ENCODE measurements around the gene TSC2. TPM values are rescaled to one million over a fixed set of nuclear protein-coding genes. Genes with fewer than 3 reads are reported as not detected.

TSC2 gene
- total RNA-seq, 1 experiment from 2014 or later, result 31.2 TPM

- DNase-seq (ENCODE audit: low read depth), result no peak
Measured at GRCh38 chr16:2030036-2030435, 17.7 kb upstream of the TSC2 start.

- DNase-seq (ENCODE audit: low read depth), result no peak
Measured at GRCh38 chr16:2031081-2031577, 16.7 kb upstream of the TSC2 start.

- peak; percentile 73 for DNase-seq (ENCODE audit: low read depth)
Measured at GRCh38 chr16:2032285-2033056, 15.3 kb upstream of the TSC2 start.

GRCh38 chr16:2033057-2033908 lies 14.5 kb upstream of the TSC2 start:
- DNase-seq (ENCODE audit: low read depth), result peak; percentile 90

- peak; percentile 30 for DNase-seq (ENCODE audit: low read depth)
Measured at GRCh38 chr16:2033909-2034695, 13.7 kb upstream of the TSC2 start.

GRCh38 chr16:2034696-2035430 lies 12.9 kb upstream of the TSC2 start:
- DNase-seq (ENCODE audit: low read depth), result no peak

DNA sequence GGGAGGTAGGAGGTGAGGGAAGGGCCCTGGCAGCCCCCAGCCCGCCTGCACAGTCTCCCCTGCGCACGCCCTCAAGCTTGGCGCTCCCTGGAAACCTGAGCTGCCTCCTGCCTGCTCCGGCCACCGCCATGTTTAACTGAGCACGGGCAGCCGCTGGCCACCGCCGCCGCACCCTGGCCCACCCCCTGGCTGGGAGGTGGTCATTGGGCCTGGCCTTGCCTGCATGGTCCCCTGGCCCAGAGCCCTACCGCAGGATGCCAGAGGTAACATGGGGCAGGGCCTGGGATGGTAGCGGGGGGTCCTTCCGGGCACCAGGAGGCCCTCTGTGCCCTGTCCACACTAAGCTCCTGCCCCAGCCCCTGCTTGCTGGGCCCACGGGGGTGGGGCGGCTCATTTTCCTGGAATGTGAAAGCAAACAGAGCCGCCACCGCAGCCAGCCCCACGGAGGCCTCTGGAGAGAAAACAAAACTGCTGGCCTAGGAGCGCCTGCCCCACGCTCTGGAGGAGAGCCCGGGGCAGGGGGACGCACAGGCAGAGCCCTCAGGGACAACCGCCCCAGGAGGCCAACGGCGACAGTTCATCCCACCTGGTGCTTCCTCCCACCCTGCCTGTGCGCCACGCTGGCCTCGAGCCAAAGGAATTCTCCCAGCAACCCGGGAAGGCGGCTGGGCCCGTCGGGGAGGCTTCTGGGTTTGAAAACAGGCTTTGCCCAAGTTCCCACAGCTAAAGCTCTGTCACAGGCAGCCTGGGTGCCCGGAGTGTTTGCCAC lies 12.2 kb upstream of the TSC2 start:
- peak; percentile 95 for DNase-seq (ENCODE audit: low read depth)

DNA sequence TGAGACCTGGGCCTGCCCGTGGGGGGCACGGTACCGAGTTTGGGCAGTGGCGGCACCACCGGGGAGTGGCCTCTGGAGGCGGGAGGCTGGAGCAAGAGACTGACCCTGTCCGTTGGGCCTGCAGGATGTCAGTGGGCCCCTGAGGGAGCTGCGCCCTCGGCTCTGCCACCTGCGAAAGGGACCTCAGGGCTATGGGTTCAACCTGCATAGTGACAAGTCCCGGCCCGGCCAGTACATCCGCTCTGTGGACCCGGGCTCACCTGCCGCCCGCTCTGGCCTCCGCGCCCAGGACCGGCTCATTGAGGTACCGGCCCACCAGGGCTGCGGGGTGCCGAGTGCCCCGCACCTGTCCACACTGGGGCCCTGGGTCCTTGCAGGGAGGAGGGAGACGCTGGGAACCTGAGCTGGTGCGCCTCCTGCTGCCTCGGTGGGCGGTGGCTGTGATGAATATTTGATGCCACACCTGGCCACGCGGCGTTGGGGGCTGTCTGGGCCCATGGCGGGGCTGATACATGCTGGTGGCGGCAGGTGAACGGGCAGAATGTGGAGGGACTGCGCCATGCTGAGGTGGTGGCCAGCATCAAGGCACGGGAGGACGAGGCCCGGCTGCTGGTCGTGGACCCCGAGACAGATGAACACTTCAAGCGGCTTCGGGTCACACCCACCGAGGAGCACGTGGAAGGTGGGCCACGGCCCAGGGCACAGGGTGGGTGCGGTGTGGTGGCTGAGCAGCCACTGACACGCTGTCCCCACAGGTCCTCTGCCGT lies 11.4 kb upstream of the TSC2 start:
- no peak for DNase-seq (ENCODE audit: low read depth)

- no peak for DNase-seq (ENCODE audit: low read depth)
Measured at GRCh38 chr16:2037115-2037514, 10.7 kb upstream of the TSC2 start.

- DNase-seq (ENCODE audit: low read depth), result no peak
Measured at GRCh38 chr16:2037647-2038381, 10.0 kb upstream of the TSC2 start.

- no peak for DNase-seq (ENCODE audit: low read depth)
Measured at GRCh38 chr16:2038382-2039231, 9.2 kb upstream of the TSC2 start.

DNA sequence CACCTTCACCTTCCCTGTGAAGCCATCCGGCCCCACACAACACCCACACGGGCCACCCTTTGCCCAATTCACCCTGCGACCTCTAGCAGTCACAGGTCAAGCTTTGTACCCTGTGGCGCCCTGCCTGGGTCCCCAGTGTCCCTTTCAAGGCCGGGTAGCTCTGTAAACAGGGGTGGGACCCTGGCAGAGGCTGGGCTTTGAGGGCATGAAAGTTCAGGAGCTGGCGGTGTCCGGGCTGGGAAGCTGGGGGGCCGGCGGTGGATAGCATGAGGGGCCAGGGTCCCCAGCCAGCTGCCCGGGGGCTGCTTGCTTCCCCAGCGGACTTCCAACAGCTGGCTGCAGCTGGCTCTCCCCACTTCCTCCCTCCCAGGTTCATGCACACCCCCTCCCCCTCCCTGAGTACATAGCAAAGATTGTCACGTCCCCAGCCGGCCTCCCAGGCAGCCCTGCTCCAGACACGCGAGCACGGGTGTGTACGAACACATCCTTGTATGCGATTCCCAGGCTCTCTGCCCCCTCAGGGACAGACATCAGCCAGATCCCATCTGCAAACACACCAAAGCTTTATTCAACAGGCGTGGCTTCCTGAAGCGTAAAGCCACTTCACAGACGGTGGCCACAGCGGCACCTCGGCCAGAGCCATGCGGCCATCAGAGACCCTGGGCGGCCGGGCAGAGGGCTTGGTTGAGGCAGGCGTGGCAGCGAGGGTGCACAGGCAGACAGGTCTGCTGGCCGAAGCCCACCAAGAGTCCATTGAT lies 8.3 kb upstream of the TSC2 start:
- peak; percentile 72 for DNase-seq (ENCODE audit: low read depth)

DNA sequence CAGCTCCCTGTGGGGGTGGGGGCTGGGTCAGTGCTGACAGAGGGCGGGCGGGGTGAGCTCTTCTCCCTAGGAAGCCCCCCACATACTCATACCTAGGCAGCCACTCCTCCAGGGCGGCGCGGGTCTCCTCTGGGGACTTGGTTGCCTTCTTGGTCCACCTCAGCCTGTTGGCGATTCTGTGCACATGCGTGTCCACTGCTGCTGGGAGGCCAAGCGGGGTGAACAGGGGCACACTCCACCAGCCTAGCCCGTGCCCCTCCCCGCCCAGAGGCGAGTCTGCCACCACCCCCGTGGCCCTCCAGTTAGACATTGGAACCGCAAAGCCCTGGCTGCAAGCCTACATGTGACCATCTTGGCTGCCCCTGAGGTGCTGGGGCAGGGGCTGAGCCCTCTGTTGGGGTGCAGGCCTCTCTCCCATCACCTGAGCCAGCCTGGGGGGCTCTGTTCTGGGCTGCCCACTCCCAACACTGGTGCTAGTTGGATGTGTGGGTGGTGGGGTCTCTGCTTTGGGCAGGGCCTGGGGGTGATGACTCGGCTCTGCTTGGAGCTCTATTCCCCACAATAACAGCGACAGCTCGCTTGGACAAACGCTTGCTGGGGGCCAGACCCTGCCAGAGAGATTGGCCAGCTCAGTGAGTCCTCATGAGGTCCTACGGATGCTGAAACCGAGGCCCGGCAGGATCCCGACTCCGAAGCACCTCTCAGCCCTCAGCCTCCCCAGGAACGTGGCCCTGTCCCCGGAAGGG lies 7.6 kb upstream of the TSC2 start:
- DNase-seq (ENCODE audit: low read depth), result peak; percentile 73

- DNase-seq (ENCODE audit: low read depth), result peak; percentile 94
Measured at GRCh38 chr16:2040787-2041522, 6.8 kb upstream of the TSC2 start.

DNA sequence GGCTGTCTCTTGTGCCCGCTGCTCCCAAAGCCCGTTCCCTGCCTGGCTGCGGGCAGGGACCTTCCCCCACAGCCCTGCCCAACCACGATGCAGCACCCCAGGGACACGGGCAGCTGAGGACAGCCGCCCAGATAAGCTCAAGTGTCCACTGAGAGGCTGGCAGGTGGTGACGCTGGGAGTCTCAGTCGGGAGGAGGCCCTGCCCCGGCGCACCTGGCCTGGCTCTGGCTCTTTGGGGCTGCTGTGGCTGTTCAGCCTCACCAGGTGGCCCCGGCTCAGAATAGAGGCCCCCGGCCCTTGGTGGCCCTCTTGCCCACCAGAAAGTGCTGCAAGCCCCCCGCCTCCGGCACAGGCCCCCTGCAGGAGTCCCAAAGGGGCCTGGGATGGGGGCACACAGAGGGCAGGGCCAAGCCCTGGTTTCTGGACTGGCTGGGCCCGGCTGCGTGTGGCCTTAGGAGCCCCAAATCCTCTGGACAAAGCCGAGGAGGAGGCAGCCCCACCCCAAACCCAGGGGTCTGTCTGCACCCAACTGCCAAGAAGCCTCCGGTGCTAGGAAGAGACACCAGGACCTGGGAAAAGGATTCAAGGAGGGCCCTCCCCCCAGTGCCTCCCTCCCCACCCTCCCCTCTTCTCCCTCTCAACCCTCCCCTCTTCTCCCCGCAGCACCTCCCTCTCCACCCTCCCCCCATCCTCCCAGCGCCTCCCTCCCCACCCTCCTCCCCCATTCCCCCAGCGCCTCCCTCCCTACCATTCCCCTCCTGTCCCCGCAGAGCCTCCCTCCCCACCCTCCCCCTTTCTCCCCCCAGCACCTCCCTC lies 5.4 kb upstream of the TSC2 start:
- no peak for DNase-seq (ENCODE audit: low read depth)

Measured in M059J (cell line).